Activated naive CD4-positive, alpha-beta T cell treated with anti-CD3 and anti-CD28 coated beads, Interleukin-2, amount 50 U/mL, for 16 hours (primary cell): ENCODE measurements around the gene KIF18B.

Source experiments
- DNase-seq: peaks from one replicate; pipeline ENCODE4 v3.0.0-alpha.2; 2020

KIF18B gene

GRCh38 chr17:44935116-44935515 lies 12.5 kb downstream of the KIF18B start:
- DNase-seq: no peak

GRCh38 chr17:44934745-44935105 lies 12.8 kb downstream of the KIF18B start:
- DNase-seq: no peak

GRCh38 chr17:44933824-44934744 lies 13.5 kb downstream of the KIF18B start:
- no peak for DNase-seq

GRCh38 chr17:44932787-44933097 lies 14.8 kb downstream of the KIF18B start:
- DNase-seq: no peak

- DNase-seq: no peak
These were observed 15.3 kb downstream of the KIF18B start for GRCh38 chr17:44932096-44932786.

GRCh38 chr17:44931376-44931775 lies 16.2 kb downstream of the KIF18B start:
- no peak for DNase-seq

GRCh38 chr17:44930667-44931066 lies 16.9 kb downstream of the KIF18B start:
- DNase-seq: no peak

GRCh38 chr17:44928950-44929720 lies 18.4 kb downstream of the KIF18B start:
- DNase-seq: no peak

GRCh38 chr17:44928136-44928535 lies 19.4 kb downstream of the KIF18B start:
- no peak for DNase-seq

- DNase-seq: no peak
These were observed 19.9 kb downstream of the KIF18B start for GRCh38 chr17:44927696-44928095.

GRCh38 chr17:44926821-44927525 lies 20.6 kb downstream of the KIF18B start:
- no peak for DNase-seq

- DNase-seq: no peak
These were observed 21.6 kb downstream of the KIF18B start for GRCh38 chr17:44925731-44926697.

- no peak for DNase-seq
These were observed 23.4 kb downstream of the KIF18B start for GRCh38 chr17:44924107-44924544.

GRCh38 chr17:44922746-44923470 lies 24.7 kb downstream of the KIF18B start:
- DNase-seq: no peak

- DNase-seq: no peak
These were observed 25.4 kb downstream of the KIF18B start for GRCh38 chr17:44922136-44922535.

- no peak for DNase-seq
These were observed 26.3 kb downstream of the KIF18B start for GRCh38 chr17:44921122-44921882.

- DNase-seq: no peak
These were observed 27.0 kb downstream of the KIF18B start for GRCh38 chr17:44920565-44920940.

- DNase-seq: peak; percentile 58
These were observed 27.5 kb downstream of the KIF18B start for GRCh38 chr17:44919885-44920564.

- DNase-seq: no peak
These were observed 28.2 kb downstream of the KIF18B start for GRCh38 chr17:44919411-44919810.

GRCh38 chr17:44918006-44918405 lies 29.6 kb downstream of the KIF18B start:
- no peak for DNase-seq
